ENCODE measurements around the gene ERFE. TPM values are rescaled to one million over a fixed set of nuclear protein-coding genes. Genes with fewer than 3 reads are reported as not detected.

The ERFE gene
- total and polyA plus RNA-seq, 2 donors (not counting 3 experiments of a cell fraction or from before 2014, with no cell fraction given), result 0.65 to 1.2 TPM

DNA sequence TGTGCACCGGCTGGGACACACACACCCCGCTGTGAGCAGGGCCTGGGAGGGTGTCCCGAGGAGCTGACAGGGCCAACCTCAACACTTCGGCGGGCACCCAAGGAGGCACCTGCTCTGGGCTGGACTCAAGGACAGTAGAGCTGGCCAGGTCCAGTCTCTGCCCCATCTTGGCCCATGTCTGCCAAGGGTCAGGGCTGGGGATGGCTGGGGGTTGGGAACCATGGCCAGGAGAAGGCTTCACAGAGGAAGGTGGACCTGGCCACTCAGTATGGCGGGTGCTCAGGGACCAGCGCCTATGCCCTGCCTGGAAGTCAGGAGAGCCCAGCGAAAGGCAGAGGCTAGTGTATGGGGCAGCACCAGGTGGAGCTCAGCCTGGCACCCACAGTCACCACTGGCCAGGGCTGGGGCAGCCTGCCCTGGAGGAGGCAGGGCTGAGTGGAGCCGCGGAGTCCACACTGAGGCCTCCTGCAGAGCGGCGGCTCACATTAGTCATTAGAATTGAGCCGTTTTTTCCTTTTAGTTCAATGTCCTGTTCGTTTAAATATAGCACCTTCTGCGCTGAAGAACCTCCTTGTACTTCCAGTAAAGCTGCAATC is 4.2 kb downstream of the ERFE start:
- ChIA-PET POLR2A (no interaction called here), CTCF (interaction anchor here (1.1 kb wide), 1 partner anchor 100 kb away, joined by 3 read pairs; no protein-coding TSS in a partner anchor)
- dilution Hi-C loops (cut with MboI; ENCODE audit: extremely low pct_ligation_motif_present, low sequenced_read_pairs), result no loop called here
- no peak overlapping the region for H3K4me3 ChIP-seq (replicated peaks in 1 of 3; ENCODE audit: insufficient read depth in 1 of 3, low read depth in 1 of 3, low read length in 3 of 3)
- peaks cover 0 to 4% of the 10 kb centered on the region in 2 experiments for H3K36me3 ChIP-seq (ENCODE audit: control insufficient read depth in 2 of 2, extremely low read depth in 1 of 2, insufficient read depth in 2 of 2, low read length in 2 of 2)
- no TSS peak for BruUV-seq (replicated peaks)
- no peak overlapping the region for H3K9ac ChIP-seq (replicated peaks; ENCODE audit: extremely low read depth, insufficient read depth, low read length)
- TF ChIP-seq GATA2 (IDR thresholded peaks at IDR 0.05; ENCODE audit: insufficient read depth, insufficient read length, low read depth, low read length), result no peak
- no peak for TF ChIP-seq JUN (IDR thresholded peaks at IDR 0.05; ENCODE audit: borderline replicate concordance, insufficient read depth, insufficient read length, low read depth)
- no peak for TF ChIP-seq MYC (IDR thresholded peaks at IDR 0.05; ENCODE audit: low read depth, low read length)
- no peak for DNase-seq (ENCODE audit: low read depth, low spot score)
- no peaks in the 10 kb centered on the region for H4K20me1 ChIP-seq (replicated peaks; ENCODE audit: control insufficient read depth, extremely low read depth, insufficient read depth, low read length)
- peaks cover 1 to 13% of the 10 kb centered on the region in 2 experiments for H3K27me3 ChIP-seq (ENCODE audit: control insufficient read depth in 2 of 2, insufficient read depth in 2 of 2, low read length in 2 of 2)
- H3K27ac ChIP-seq (ENCODE audit: insufficient read depth, low read depth, low read length), result no peak overlapping the region
- no peaks in the 10 kb centered on the region for H3K9me3 ChIP-seq (replicated peaks; ENCODE audit: control insufficient read depth, insufficient read depth, low read length)
- H3K4me1 ChIP-seq (ENCODE audit: control insufficient read depth, extremely low read depth, insufficient read depth, low read length), result no peaks in the 10 kb centered on the region
- intact Hi-C loops (cut with micrococcal nuclease), result no loop called here
- H3K9me1 ChIP-seq (replicated peaks; ENCODE audit: control insufficient read depth, extremely low read depth, insufficient read depth, low read length), result no peaks in the 10 kb centered on the region
- no peak for FAIRE-seq
- no peak overlapping the region for H2AFZ ChIP-seq (ENCODE audit: low read depth, low read length)
- H3K4me2 ChIP-seq (ENCODE audit: insufficient read depth, low read length), result no peak overlapping the region
- H3K79me2 ChIP-seq (ENCODE audit: control insufficient read depth, insufficient read depth, low read length), result no peaks in the 10 kb centered on the region

- Histone ChIP-seq H3K9me1 (replicated peaks; ENCODE audit: control insufficient read depth, extremely low read depth, insufficient read depth, low read length) (no peaks in the 10 kb centered on the region), H3K9ac (replicated peaks; ENCODE audit: extremely low read depth, insufficient read depth, low read length) (no peak overlapping the region), H3K9me3 (replicated peaks; ENCODE audit: control insufficient read depth, insufficient read depth, low read length) (no peaks in the 10 kb centered on the region), H3K4me3 (replicated peaks in 1 of 3; ENCODE audit: insufficient read depth in 1 of 3, low read depth in 1 of 3, low read length in 3 of 3) (no peak overlapping the region), H3K4me2 (ENCODE audit: insufficient read depth, low read length) (no peak overlapping the region), H3K27ac (ENCODE audit: insufficient read depth, low read depth, low read length) (no peak overlapping the region), H4K20me1 (replicated peaks; ENCODE audit: control insufficient read depth, extremely low read depth, insufficient read depth, low read length) (no peaks in the 10 kb centered on the region), H3K4me1 (ENCODE audit: control insufficient read depth, extremely low read depth, insufficient read depth, low read length) (peaks cover 2% of the 10 kb centered on the region), H3K79me2 (ENCODE audit: control insufficient read depth, insufficient read depth, low read length) (no peaks in the 10 kb centered on the region), H3K27me3 (ENCODE audit: control insufficient read depth in 2 of 2, insufficient read depth in 2 of 2, low read length in 2 of 2) (peaks cover 1 to 13% of the 10 kb centered on the region in 2 experiments), H2AFZ (ENCODE audit: low read depth, low read length) (no peak overlapping the region), H3K36me3 (ENCODE audit: control insufficient read depth in 2 of 2, extremely low read depth in 1 of 2, insufficient read depth in 2 of 2, low read length in 2 of 2) (peaks cover 0 to 8% of the 10 kb centered on the region in 2 experiments)
- ChIA-PET POLR2A (no interaction called here), CTCF (interaction anchor here (1.1 kb wide), 1 partner anchor 99 kb away, joined by 3 read pairs; no protein-coding TSS in a partner anchor)
- no peak for TF ChIP-seq CTCF (IDR thresholded peaks at IDR 0.05; ENCODE audit: extremely low read depth in 1 of 2, insufficient read depth in 1 of 2, low read depth in 1 of 2, low read length in 2 of 2)
- TF ChIP-seq EZH2 (IDR thresholded peaks at IDR 0.05; ENCODE audit: borderline replicate concordance, low read depth, low read length, severe bottlenecking), result peak; percentile 89
- TF ChIP-seq GATA2 (IDR thresholded peaks at IDR 0.05; ENCODE audit: insufficient read depth, insufficient read length, low read depth, low read length), result no peak
- TF ChIP-seq MAX (IDR thresholded peaks at IDR 0.05; ENCODE audit: insufficient read depth, insufficient read length), result no peak
- no TSS peak for BruUV-seq (replicated peaks)
- DNase-seq (ENCODE audit: low read depth, low spot score), result no peak
- intact Hi-C loops (cut with micrococcal nuclease) (no loop called here), dilution Hi-C loops (cut with MboI; ENCODE audit: extremely low pct_ligation_motif_present, low sequenced_read_pairs) (no loop called here)
- FAIRE-seq, result no peak
Measured at GRCh38 chr2:238163481-238164198, 4.9 kb downstream of the ERFE start.

Measured in endothelial cell of umbilical vein (primary cell).